GM12872 (cell line): ENCODE data around the gene TRPM5.

Source experiments
- TF ChIP-seq, protein P1 (sequence below): IDR thresholded peaks from 3 replicates; pipeline ENCODE4 v1.5.1; 2011; ENCODE audit warnings: low read depth, mild to moderate bottlenecking, low read length, moderate library complexity; ENCODE audit not compliant: insufficient read depth

TRPM5 gene, protein sequence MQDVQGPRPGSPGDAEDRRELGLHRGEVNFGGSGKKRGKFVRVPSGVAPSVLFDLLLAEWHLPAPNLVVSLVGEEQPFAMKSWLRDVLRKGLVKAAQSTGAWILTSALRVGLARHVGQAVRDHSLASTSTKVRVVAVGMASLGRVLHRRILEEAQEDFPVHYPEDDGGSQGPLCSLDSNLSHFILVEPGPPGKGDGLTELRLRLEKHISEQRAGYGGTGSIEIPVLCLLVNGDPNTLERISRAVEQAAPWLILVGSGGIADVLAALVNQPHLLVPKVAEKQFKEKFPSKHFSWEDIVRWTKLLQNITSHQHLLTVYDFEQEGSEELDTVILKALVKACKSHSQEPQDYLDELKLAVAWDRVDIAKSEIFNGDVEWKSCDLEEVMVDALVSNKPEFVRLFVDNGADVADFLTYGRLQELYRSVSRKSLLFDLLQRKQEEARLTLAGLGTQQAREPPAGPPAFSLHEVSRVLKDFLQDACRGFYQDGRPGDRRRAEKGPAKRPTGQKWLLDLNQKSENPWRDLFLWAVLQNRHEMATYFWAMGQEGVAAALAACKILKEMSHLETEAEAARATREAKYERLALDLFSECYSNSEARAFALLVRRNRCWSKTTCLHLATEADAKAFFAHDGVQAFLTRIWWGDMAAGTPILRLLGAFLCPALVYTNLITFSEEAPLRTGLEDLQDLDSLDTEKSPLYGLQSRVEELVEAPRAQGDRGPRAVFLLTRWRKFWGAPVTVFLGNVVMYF (N-terminal part only)

DNA sequence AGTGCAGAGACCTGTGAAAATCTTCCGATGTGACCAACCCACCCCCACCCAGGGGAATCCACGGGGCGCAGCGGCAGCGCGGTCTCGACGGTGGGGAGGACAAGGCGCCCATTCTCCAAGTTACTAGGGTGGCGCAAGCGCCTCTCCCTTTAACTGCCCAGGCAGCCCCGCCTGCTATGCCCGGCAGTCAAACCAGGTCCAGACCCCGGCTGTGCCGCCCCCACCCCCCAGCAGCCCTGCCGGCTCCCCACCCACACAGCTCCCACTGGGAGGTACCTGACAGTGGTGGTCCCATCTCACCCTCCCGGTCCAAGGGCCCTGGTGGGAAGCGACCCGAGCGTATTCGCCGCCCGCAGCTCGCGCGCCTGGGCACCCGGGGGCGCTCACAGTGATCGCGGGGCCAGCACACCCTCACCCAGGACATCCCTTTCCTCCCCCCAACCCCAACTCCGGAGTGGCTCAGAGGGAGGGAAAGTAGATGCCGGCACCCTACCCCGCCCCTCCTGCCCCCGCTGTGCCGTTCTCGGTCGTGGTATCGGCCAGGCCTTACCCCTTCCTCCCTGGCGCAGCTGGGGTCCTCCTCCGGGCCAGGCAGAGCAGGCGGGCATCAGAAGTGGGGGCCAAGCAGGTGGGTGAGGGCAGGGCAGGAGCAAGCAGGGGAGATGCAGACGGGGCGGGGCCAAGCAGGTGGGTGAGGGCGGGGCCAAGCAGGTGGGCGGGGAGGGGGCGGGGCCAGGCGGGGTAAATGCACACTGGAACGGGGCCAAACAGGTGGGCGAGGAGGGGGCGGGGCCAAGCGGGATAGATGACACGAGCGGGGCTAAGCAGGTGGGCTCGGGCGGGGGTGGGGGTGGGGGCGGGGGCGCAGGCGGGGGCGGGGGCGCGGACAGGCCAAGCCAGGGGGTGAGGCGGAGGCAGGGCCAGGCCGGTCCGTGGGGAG lies at the start of gene TRPM5:
TSS of gene TRPM5 (minus strand) at position 634 of the 940 bp plus-strand sequence. CDS start 21,478 bp downstream, outside the sequence.
- TF ChIP-seq, protein P1, sequence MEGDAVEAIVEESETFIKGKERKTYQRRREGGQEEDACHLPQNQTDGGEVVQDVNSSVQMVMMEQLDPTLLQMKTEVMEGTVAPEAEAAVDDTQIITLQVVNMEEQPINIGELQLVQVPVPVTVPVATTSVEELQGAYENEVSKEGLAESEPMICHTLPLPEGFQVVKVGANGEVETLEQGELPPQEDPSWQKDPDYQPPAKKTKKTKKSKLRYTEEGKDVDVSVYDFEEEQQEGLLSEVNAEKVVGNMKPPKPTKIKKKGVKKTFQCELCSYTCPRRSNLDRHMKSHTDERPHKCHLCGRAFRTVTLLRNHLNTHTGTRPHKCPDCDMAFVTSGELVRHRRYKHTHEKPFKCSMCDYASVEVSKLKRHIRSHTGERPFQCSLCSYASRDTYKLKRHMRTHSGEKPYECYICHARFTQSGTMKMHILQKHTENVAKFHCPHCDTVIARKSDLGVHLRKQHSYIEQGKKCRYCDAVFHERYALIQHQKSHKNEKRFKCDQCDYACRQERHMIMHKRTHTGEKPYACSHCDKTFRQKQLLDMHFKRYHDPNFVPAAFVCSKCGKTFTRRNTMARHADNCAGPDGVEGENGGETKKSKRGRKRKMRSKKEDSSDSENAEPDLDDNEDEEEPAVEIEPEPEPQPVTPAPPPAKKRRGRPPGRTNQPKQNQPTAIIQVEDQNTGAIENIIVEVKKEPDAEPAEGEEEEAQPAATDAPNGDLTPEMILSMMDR = no peak

DNA sequence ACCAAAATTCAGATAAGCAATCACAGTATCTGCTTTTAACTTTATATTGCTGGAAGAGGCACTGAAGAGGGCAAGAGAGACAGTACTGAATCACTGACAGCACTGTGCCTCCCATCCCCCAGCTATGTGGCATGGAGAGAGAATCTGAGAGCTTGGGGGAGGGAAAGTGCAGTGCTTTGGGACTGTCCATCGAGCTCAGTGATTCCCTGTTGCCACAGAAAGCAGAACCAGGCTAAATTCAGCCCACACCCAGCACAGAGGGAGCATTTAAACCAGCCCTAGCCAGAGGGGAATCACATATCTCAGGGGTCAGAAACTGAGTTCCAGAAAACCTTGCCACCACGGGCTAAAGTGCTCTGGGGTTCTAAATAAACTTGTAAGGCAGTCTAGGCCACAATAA lies 44.8 kb upstream of the TRPM5 start:
- TF ChIP-seq, protein P1 = no peak

DNA sequence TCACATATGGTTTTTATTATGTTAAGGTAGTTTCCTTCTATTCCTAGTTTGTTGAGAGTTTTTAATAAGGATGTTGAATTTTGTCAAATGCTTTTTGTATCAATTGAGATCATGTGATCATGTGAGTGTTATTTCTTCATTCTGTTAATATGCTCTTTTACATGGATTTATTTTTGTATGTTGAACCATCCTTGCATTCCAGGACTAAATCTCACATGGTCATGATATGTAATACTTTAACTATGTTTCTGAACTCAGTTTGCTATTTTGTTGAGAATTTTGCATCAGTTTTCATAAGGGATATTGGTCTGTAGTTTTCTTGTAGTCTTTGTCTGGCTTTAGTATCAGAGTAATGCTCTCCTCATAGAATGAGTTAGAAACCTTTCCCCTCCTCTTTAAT lies 43.7 kb upstream of the TRPM5 start:
- TF ChIP-seq, protein P1 = no peak

DNA sequence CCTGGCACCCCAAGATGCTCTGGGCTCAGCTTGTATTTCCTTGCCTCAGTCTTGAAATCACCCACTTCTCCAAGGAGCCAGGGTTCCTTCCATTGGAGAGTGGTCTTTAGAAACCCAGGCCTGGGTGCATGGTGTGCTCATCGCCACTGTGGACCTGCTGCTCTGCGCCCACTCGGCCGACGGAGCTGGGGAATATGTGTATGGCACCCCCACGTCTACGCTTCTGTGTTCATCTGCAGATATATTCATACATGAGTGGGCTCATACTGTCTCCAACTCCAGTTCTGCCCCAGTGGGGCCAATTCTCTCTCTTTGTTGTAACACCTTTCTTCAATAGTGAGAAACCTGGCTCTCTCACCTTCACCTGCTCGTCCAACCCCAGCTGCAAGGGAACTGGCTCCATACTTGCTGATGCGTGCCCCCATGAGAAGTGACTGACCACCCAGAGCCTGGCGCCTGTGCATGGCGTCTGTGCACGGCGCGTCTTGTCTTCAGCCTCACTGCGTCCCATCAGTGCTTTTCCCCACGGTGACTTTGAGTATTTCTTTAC lies 40.3 kb upstream of the TRPM5 start:
- TF ChIP-seq, protein P1 = no peak

DNA sequence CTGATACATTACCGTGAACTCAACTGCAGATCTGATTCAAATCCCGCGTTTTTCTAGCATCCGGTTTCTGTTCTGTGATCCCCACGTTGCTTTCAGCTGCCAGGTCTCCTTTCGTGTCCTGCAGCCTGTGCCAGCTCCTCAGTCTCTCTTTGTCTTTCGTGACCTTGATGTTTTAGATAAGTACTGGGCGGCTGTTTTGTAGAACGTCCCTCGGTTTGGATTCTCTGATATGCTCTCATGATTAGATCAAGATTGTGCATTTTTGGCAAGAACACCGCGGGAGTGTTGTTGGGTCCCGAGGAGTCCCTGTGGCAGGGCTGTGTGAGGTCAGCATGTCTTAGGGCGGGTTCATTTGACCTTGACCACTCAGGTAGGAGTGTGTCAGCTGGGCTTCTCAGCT lies 39.1 kb upstream of the TRPM5 start:
- TF ChIP-seq, protein P1 = no peak

DNA sequence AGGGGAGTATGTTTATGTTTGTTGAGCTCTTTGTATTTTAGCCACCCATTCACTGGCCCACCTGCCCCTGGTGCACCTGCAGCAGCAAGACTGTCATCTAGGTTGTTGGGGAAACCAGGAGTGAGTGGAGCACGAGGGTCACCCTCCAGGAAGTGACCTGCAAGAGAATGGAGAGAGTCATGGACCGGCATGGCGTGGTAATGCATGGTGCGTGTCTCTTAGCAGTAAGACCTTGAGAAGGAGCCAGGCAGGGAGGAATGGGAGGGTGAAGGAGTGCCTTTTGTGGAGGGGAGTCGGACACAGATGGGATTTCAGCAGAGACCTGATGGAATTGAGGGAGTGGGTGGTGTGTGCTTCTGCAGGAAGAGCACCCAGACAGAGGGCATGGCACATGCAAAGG lies 38.4 kb upstream of the TRPM5 start:
- TF ChIP-seq, protein P1 = no peak
